ENCODE measurements around the gene CD82.
"Not testable (repeated sequence)": the region's sequence is repeated elsewhere in the genome, so short reads cannot be mapped to it uniquely, and the experiment has no call there.

The CD82 gene

DNA sequence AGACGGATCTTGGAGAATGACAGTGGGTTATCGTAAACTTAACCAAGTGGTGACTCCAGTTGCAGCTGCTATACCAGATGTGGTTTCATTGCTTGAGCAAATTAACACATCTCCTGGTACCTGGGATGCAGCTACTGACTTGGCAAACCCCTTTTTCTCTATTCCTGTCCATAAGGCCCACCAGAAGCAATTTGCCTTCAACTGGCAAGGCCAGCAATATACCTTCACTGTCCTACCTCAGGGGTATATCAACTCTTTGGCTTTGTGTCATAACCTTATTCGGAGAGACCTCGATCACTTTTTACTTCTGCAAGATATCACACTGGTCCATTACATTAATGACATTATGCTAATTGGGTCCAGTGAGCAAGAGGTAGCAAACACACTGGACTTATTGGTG lies 18.5 kb upstream of the CD82 start:
- H2BK5ac ChIP-seq (ENCODE audit: low read length); H3K36me3 ChIP-seq (replicated peaks in 1 of 2; ENCODE audit: control insufficient read depth in 2 of 2, insufficient read depth in 2 of 2, low read length in 2 of 2); H3K4me1 ChIP-seq (ENCODE audit: control insufficient read depth in 2 of 2, insufficient read depth in 1 of 2, low read depth in 1 of 2, low read length in 2 of 2): not testable (repeated sequence)

DNA sequence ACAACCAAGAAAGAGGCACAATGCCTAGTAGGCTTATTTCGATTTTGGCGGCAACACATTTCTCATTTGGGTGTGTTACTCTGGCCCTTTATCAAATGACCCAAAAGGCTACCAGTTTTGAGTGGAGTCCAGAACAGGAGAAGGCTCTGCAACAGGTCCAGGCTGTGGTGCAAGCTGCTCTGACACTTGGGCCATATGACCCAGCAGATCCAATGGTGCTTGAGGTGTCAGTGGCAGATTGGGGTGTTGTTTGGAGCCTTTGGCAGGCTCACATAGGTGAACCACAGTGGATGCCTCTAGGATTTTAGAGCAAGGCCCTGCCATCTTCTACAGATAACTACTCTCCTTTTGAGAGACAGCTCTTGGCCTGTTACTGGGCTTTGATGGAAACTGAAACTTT lies 17.9 kb upstream of the CD82 start:
- not testable (repeated sequence) for H2AK5ac ChIP-seq (ENCODE audit: low read depth, low read length); H2BK120ac ChIP-seq (ENCODE audit: low read depth, low read length); H3K79me1 ChIP-seq (ENCODE audit: low read depth, low read length); H3K27ac ChIP-seq (replicated peaks; ENCODE audit: low read length); H3K23ac ChIP-seq (ENCODE audit: low read depth, low read length, poor library complexity); H3K14ac ChIP-seq (ENCODE audit: low read length); H4K8ac ChIP-seq (ENCODE audit: low read depth, low read length); H3K9ac ChIP-seq (ENCODE audit: low read depth, low read length, poor library complexity); H3K27me3 ChIP-seq (ENCODE audit: control insufficient read depth in 3 of 3, insufficient read depth in 3 of 3, low read depth in 1 of 3, low read length in 3 of 3); H2AFZ ChIP-seq (ENCODE audit: low read length); H3K4me2 ChIP-seq (ENCODE audit: insufficient read depth, low read length, poor library complexity, severe bottlenecking); H4K91ac ChIP-seq (ENCODE audit: low read depth, low read length, poor library complexity); H3K4me1 ChIP-seq (ENCODE audit: control insufficient read depth in 2 of 2, insufficient read depth in 1 of 2, low read depth in 1 of 2, low read length in 2 of 2); H3K4ac ChIP-seq (ENCODE audit: low read length); H2BK15ac ChIP-seq (ENCODE audit: low read length); H3K4me3 ChIP-seq (ENCODE audit: low read length in 2 of 2); DNase-seq (ENCODE audit: low spot score); H2BK5ac ChIP-seq (ENCODE audit: low read length); H2BK12ac ChIP-seq (ENCODE audit: low read length); H3K36me3 ChIP-seq (replicated peaks in 1 of 2; ENCODE audit: control insufficient read depth in 2 of 2, insufficient read depth in 2 of 2, low read length in 2 of 2); H3K9me3 ChIP-seq (replicated peaks in 1 of 2; ENCODE audit: control insufficient read depth in 2 of 2, insufficient read depth in 1 of 2, low read depth in 1 of 2, low read length in 2 of 2); H3K18ac ChIP-seq (ENCODE audit: low read length)
- no CpG with 5 or more reads among the region's 2 CpGs for WGBS, 2 donors (ENCODE audit: extremely low coverage in 2 of 2, insufficient read length in 2 of 2, insufficient replicate concordance in 1 of 2)

More for the DNA sequence above, 18.5 kb upstream of the CD82 start:
- not testable (repeated sequence) for H4K8ac ChIP-seq (ENCODE audit: low read depth, low read length); H3K23ac ChIP-seq (ENCODE audit: low read depth, low read length, poor library complexity); H3K9ac ChIP-seq (ENCODE audit: low read depth, low read length, poor library complexity); DNase-seq (ENCODE audit: low spot score); H3K4me2 ChIP-seq (ENCODE audit: insufficient read depth, low read length, poor library complexity, severe bottlenecking); H2BK120ac ChIP-seq (ENCODE audit: low read depth, low read length); H2BK12ac ChIP-seq (ENCODE audit: low read length); H3K27me3 ChIP-seq (ENCODE audit: control insufficient read depth in 3 of 3, insufficient read depth in 3 of 3, low read depth in 1 of 3, low read length in 3 of 3); H3K4me3 ChIP-seq (ENCODE audit: low read length in 2 of 2); H3K18ac ChIP-seq (ENCODE audit: low read length); H4K91ac ChIP-seq (ENCODE audit: low read depth, low read length, poor library complexity); H3K27ac ChIP-seq (replicated peaks; ENCODE audit: low read length); H3K9me3 ChIP-seq (replicated peaks in 1 of 2; ENCODE audit: control insufficient read depth in 2 of 2, insufficient read depth in 1 of 2, low read depth in 1 of 2, low read length in 2 of 2); H3K79me1 ChIP-seq (ENCODE audit: low read depth, low read length); H2BK15ac ChIP-seq (ENCODE audit: low read length); H3K14ac ChIP-seq (ENCODE audit: low read length); H3K4ac ChIP-seq (ENCODE audit: low read length); H2AK5ac ChIP-seq (ENCODE audit: low read depth, low read length); H2AFZ ChIP-seq (ENCODE audit: low read length)
- no CpG with 5 or more reads among the region's 4 CpGs for WGBS, 2 donors (ENCODE audit: extremely low coverage in 2 of 2, insufficient read length in 2 of 2, insufficient replicate concordance in 1 of 2)

DNA sequence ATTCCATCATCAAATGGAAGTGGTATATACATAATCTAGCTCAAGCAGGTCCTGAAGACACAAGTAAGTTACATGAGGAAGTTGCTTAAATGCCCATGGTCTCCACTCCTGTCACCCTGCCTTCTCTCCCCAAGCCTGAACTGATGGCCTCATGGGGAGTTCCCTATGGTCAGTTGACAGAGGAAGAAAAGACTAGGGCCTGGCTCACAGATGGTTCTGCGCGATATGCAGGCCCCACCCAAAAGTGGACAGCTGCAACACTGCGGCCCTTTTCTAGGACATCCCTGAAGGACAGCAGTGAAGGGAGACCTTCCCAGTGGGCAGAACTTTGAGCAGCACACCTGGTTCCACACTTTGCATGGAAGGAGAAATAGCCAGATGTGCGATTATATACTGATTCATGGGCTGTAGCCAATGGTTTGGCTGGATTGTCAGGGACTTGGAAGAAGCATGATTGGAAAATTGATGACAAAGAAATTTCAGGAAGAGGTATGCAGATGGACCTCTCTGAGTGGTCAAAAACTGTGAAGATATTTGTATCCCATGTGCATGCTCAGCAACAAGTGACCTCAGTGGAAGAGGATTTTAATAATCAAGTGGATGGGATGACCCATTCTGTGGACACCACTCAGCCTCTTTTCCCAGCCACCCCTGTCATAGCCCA lies 17.3 kb upstream of the CD82 start:
- Histone ChIP-seq H3K4me3 (ENCODE audit: low read length in 2 of 2) (no peak overlapping the region), H2BK15ac (ENCODE audit: low read length) (no peak overlapping the region), H2BK12ac (ENCODE audit: low read length) (no peak overlapping the region), H3K79me1 (ENCODE audit: low read depth, low read length) (no peaks in the 10 kb centered on the region), H3K27me3 (ENCODE audit: control insufficient read depth in 3 of 3, insufficient read depth in 3 of 3, low read depth in 1 of 3, low read length in 3 of 3) (no peaks in the 10 kb centered on the region), H3K14ac (ENCODE audit: low read length) (no peak overlapping the region), H3K9ac (ENCODE audit: low read depth, low read length, poor library complexity) (no peak overlapping the region), H4K91ac (ENCODE audit: low read depth, low read length, poor library complexity) (no peak overlapping the region), H3K23ac (ENCODE audit: low read depth, low read length, poor library complexity) (no peak overlapping the region), H3K4ac (ENCODE audit: low read length) (no peak overlapping the region), H3K4me2 (ENCODE audit: insufficient read depth, low read length, poor library complexity, severe bottlenecking) (no peak overlapping the region), H3K27ac (replicated peaks; ENCODE audit: low read length) (no peak overlapping the region), H2BK5ac (ENCODE audit: low read length) (no peak overlapping the region), H4K8ac (ENCODE audit: low read depth, low read length) (no peak overlapping the region), H2BK120ac (ENCODE audit: low read depth, low read length) (no peak overlapping the region), H3K4me1 (ENCODE audit: control insufficient read depth in 2 of 2, insufficient read depth in 1 of 2, low read depth in 1 of 2, low read length in 2 of 2) (no peaks in the 10 kb centered on the region), H2AFZ (ENCODE audit: low read length) (no peak overlapping the region), H2AK5ac (ENCODE audit: low read depth, low read length) (no peak overlapping the region), H3K36me3 (replicated peaks in 1 of 2; ENCODE audit: control insufficient read depth in 2 of 2, insufficient read depth in 2 of 2, low read length in 2 of 2) (no peaks in the 10 kb centered on the region), H3K9me3 (replicated peaks in 1 of 2; ENCODE audit: control insufficient read depth in 2 of 2, insufficient read depth in 1 of 2, low read depth in 1 of 2, low read length in 2 of 2) (peaks cover 0 to 3% of the 10 kb centered on the region in 2 donors), H3K18ac (ENCODE audit: low read length) (no peak overlapping the region)
- no peak for DNase-seq (ENCODE audit: low spot score)
- WGBS, 2 donors (ENCODE audit: extremely low coverage in 2 of 2, insufficient read length in 2 of 2, insufficient replicate concordance in 1 of 2), result no CpG with 5 or more reads among the region's 4 CpGs

DNA sequence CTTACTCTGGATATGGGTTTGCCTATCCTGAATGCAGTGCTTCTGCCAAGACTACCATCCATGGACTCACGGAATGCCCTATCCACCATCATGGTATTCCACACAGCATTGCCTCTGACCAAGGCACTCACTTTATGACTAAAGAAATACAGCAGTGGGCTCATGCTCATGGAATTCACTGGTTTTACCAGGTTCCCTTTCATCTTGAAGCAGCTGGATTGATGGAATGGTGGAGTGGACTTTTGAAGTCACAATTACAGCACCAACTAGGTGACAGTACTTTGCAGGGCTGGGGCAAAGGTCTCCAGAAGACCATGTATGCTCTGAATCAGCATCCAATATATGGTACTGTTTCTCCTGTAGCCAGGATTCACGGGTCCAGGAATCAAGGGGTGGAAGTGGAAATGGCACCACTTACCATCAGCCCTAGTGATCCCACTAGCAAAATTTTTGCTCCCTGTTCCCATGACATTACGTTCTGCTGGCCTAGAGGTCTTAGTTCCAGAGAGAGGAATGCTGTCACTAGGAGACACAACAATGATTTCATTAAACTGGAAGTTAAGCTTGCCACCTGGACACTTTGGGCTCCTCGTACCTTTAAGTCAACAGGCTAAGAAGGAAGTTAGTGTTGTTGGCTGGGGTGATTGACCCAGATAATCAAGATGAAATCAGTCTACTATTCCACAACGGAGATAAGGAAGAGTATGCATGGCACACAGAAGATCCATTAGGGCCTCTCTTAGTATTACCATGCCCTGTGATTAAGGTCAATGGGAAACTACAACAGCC lies 16.3 kb upstream of the CD82 start:
- not testable (repeated sequence) for H3K27ac ChIP-seq (replicated peaks; ENCODE audit: low read length); H3K36me3 ChIP-seq (replicated peaks in 1 of 2; ENCODE audit: control insufficient read depth in 2 of 2, insufficient read depth in 2 of 2, low read length in 2 of 2); H2BK5ac ChIP-seq (ENCODE audit: low read length); H4K91ac ChIP-seq (ENCODE audit: low read depth, low read length, poor library complexity); H4K8ac ChIP-seq (ENCODE audit: low read depth, low read length); H3K9ac ChIP-seq (ENCODE audit: low read depth, low read length, poor library complexity); H3K79me1 ChIP-seq (ENCODE audit: low read depth, low read length); H2AFZ ChIP-seq (ENCODE audit: low read length); DNase-seq (ENCODE audit: low spot score); H3K4me3 ChIP-seq (ENCODE audit: low read length in 2 of 2); H3K4ac ChIP-seq (ENCODE audit: low read length); H3K4me1 ChIP-seq (ENCODE audit: control insufficient read depth in 2 of 2, insufficient read depth in 1 of 2, low read depth in 1 of 2, low read length in 2 of 2); H2BK12ac ChIP-seq (ENCODE audit: low read length); H3K27me3 ChIP-seq (ENCODE audit: control insufficient read depth in 3 of 3, insufficient read depth in 3 of 3, low read depth in 1 of 3, low read length in 3 of 3); H2AK5ac ChIP-seq (ENCODE audit: low read depth, low read length); H3K4me2 ChIP-seq (ENCODE audit: insufficient read depth, low read length, poor library complexity, severe bottlenecking); H3K23ac ChIP-seq (ENCODE audit: low read depth, low read length, poor library complexity); H3K9me3 ChIP-seq (replicated peaks in 1 of 2; ENCODE audit: control insufficient read depth in 2 of 2, insufficient read depth in 1 of 2, low read depth in 1 of 2, low read length in 2 of 2); H2BK120ac ChIP-seq (ENCODE audit: low read depth, low read length); H2BK15ac ChIP-seq (ENCODE audit: low read length); H3K14ac ChIP-seq (ENCODE audit: low read length); H3K18ac ChIP-seq (ENCODE audit: low read length)
- WGBS, 2 donors (ENCODE audit: extremely low coverage in 2 of 2, insufficient read length in 2 of 2, insufficient replicate concordance in 1 of 2), result no CpG with 5 or more reads among the region's 5 CpGs
